Trophoblast cell (in vitro differentiated cells and primary cell): ENCODE results near the gene BRWD1.

Source experiments
- DNase-seq, 2 donors: peaks; one replicate each; pipeline ENCODE4 v3.0.0-alpha.2; 2016
- H2AFZ ChIP-seq: 2 replicates; pipeline ENCODE4 v1.6.1; 2013; ENCODE audit warnings: low read length, moderate library complexity, mild to moderate bottlenecking; ENCODE audit not compliant: insufficient read depth, poor library complexity
- H2AK5ac ChIP-seq: 2 replicates; pipeline ENCODE4 v1.6.1; 2013; ENCODE audit warnings: mild to moderate bottlenecking, low read length
- H2BK120ac ChIP-seq: 2 replicates; pipeline ENCODE4 v1.6.1; 2013; ENCODE audit warnings: low read length, mild to moderate bottlenecking, moderate library complexity; ENCODE audit not compliant: insufficient read depth, poor library complexity
- H2BK12ac ChIP-seq: 2 replicates; pipeline ENCODE4 v1.6.1; 2013; ENCODE audit warnings: mild to moderate bottlenecking, low read length, moderate library complexity
- H2BK5ac ChIP-seq: 2 replicates; pipeline ENCODE4 v1.6.1; 2013; ENCODE audit warnings: low read length, low read depth, moderate library complexity, mild to moderate bottlenecking; ENCODE audit not compliant: poor library complexity
- H3K14ac ChIP-seq: 2 replicates; pipeline ENCODE4 v1.6.1; 2013; ENCODE audit warnings: mild to moderate bottlenecking, low read length
- H3K18ac ChIP-seq: 2 replicates; pipeline ENCODE4 v1.6.1; 2013; ENCODE audit warnings: mild to moderate bottlenecking, low read length
- H3K23ac ChIP-seq: 2 replicates; pipeline ENCODE4 v1.6.1; 2013; ENCODE audit warnings: low read length
- H3K27ac ChIP-seq: 2 replicates; pipeline ENCODE4 v1.5.1; 2013; ENCODE audit warnings: low read depth, mild to moderate bottlenecking, inconsistent platforms, low read length, moderate library complexity
- H3K27me3 ChIP-seq: 2 replicates; pipeline ENCODE4 v1.6.1; 2013; ENCODE audit warnings: inconsistent platforms, mild to moderate bottlenecking, low read length, moderate library complexity; ENCODE audit not compliant: insufficient read depth
- H3K36me3 ChIP-seq, 2 experiments: 1 replicate in 1 of 2; 2 replicates in 1 of 2; pipeline ENCODE4 v1.6.1; 2013; ENCODE audit warnings: low read length in 2 of 2, mild to moderate bottlenecking in 2 of 2, moderate library complexity in 1 of 2; ENCODE audit not compliant: insufficient read depth in 2 of 2, control insufficient read depth in 1 of 2
- H3K4ac ChIP-seq: 2 replicates; pipeline ENCODE4 v1.6.1; 2013; ENCODE audit warnings: low read depth, mild to moderate bottlenecking, low read length, moderate library complexity
- H3K4me1 ChIP-seq, 2 experiments: 1 replicate in 1 of 2; 2 replicates in 1 of 2; pipeline ENCODE4 v1.6.1; 2013; ENCODE audit warnings: low read length in 2 of 2, mild to moderate bottlenecking in 2 of 2, moderate library complexity in 1 of 2; ENCODE audit not compliant: insufficient read depth in 2 of 2, control insufficient read depth in 1 of 2
- H3K4me2 ChIP-seq: 2 replicates; pipeline ENCODE4 v1.6.1; 2013; ENCODE audit warnings: inconsistent platforms, mild to moderate bottlenecking, low read length, moderate library complexity
- H3K4me3 ChIP-seq: 2 replicates; pipeline ENCODE4 v1.5.1; 2013; ENCODE audit warnings: mild to moderate bottlenecking, low read depth, low read length, inconsistent platforms
- H3K79me1 ChIP-seq: one replicate; pipeline ENCODE4 v1.6.1; 2013; ENCODE audit warnings: low read length
- H3K79me2 ChIP-seq: 2 replicates; pipeline ENCODE4 v1.6.1; 2013; ENCODE audit warnings: low read length, mild to moderate bottlenecking; ENCODE audit not compliant: control insufficient read depth, insufficient read depth, poor library complexity
- H3K9ac ChIP-seq: 2 replicates; pipeline ENCODE4 v1.6.1; 2013; ENCODE audit warnings: mild to moderate bottlenecking, low read length
- H3K9me3 ChIP-seq: 2 replicates; pipeline ENCODE4 v1.6.1; 2013; ENCODE audit warnings: low read depth, mild to moderate bottlenecking, control low read depth, inconsistent platforms, low read length; ENCODE audit not compliant: insufficient read depth
- H4K12ac ChIP-seq: 2 replicates; pipeline ENCODE4 v1.6.1; 2013; ENCODE audit warnings: low read depth, mild to moderate bottlenecking, low read length, moderate library complexity
- H4K8ac ChIP-seq: 2 replicates; pipeline ENCODE4 v1.6.1; 2013; ENCODE audit warnings: low read depth, mild to moderate bottlenecking, low read length, moderate library complexity
- H4K91ac ChIP-seq: one replicate; pipeline ENCODE4 v1.6.1; 2013; ENCODE audit warnings: low read depth, mild to moderate bottlenecking, low read length, moderate library complexity
- WGBS: extraction: QIAGEN DNeasy Blood & Tissue Kit; methylation state at CpG from one replicate; pipeline ENCODE4 v1.1.7; 2013; ENCODE audit warnings: missing lambda C conversion rate; ENCODE audit not compliant: insufficient read length, insufficient coverage; ENCODE audit errors: extremely low coverage; 5-methylcytosine and 5-hydroxymethylcytosine counted together

BRWD1 gene

GRCh38 chr21:39176271-39176709 lies 137.1 kb downstream of the BRWD1 start:
- H3K79me2 ChIP-seq: no peaks in the 10 kb centered on the region
- H3K23ac ChIP-seq: no peak overlapping the region
- H4K12ac ChIP-seq: no peak overlapping the region
- no peak for DNase-seq
- H3K9me3 ChIP-seq: no peaks in the 10 kb centered on the region
- no peak overlapping the region for H3K4ac ChIP-seq
- no peak overlapping the region for H2AFZ ChIP-seq
- no peak overlapping the region for H3K14ac ChIP-seq
- no peak overlapping the region for H3K9ac ChIP-seq
- no peak overlapping the region for H2BK5ac ChIP-seq
- no peaks in the 10 kb centered on the region for H3K79me1 ChIP-seq
- no peak overlapping the region for H4K91ac ChIP-seq
- no peak overlapping the region for H2AK5ac ChIP-seq
- H4K8ac ChIP-seq: no peak overlapping the region
- no peak overlapping the region for H3K4me3 ChIP-seq
- no peak overlapping the region for H2BK12ac ChIP-seq
- H2BK120ac ChIP-seq: no peak overlapping the region
- H3K27me3 ChIP-seq: no peaks in the 10 kb centered on the region
- no peak overlapping the region for H3K4me2 ChIP-seq
- no peaks in the 10 kb centered on the region for H3K4me1 ChIP-seq
- H3K27ac ChIP-seq: no peak overlapping the region
- H3K18ac ChIP-seq: no peak overlapping the region
- no CpG with 5 or more reads among the region's 3 CpGs for WGBS
- peaks cover 8 to 19% of the 10 kb centered on the region in 2 experiments for H3K36me3 ChIP-seq

DNA sequence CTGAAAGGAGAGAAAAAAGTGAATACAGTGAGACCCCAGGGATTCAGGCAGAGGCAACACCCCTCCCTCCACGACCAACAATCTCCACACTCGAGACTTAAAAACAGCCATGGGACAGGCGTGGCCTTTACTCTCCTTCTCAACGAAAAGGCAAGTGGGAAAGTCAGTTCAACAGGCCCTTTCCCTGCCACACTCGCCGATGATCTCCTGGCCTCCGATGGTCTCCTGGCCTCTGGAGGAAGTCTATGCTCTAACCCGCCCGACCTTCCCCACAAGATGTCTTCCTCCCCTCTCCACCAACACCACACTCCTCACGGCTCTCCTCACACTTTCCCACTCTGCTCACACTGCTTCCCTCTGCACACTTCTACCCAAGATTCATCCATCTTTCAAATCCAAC lies 137.8 kb downstream of the BRWD1 start:
- H4K8ac ChIP-seq: no peak overlapping the region
- no peak overlapping the region for H2AK5ac ChIP-seq
- no peak overlapping the region for H2AFZ ChIP-seq
- no peak overlapping the region for H3K4me2 ChIP-seq
- H3K9me3 ChIP-seq: no peaks in the 10 kb centered on the region
- H3K9ac ChIP-seq: no peak overlapping the region
- no peaks in the 10 kb centered on the region for H3K79me1 ChIP-seq
- no peak overlapping the region for H2BK120ac ChIP-seq
- no peak overlapping the region for H3K4me3 ChIP-seq
- H2BK5ac ChIP-seq: no peak overlapping the region
- H4K12ac ChIP-seq: no peak overlapping the region
- H3K27ac ChIP-seq: no peak overlapping the region
- H3K18ac ChIP-seq: no peak overlapping the region
- peaks cover 5 to 23% of the 10 kb centered on the region in 2 experiments for H3K36me3 ChIP-seq
- no peak overlapping the region for H3K4ac ChIP-seq
- DNase-seq: no peak
- no peaks in the 10 kb centered on the region for H3K4me1 ChIP-seq
- WGBS: 100% methylated on average over 1 of the region's 10 CpGs
- no peak overlapping the region for H2BK12ac ChIP-seq
- no peaks in the 10 kb centered on the region for H3K79me2 ChIP-seq
- H3K27me3 ChIP-seq: no peaks in the 10 kb centered on the region
- H3K14ac ChIP-seq: no peak overlapping the region
- H4K91ac ChIP-seq: no peak overlapping the region
- no peak overlapping the region for H3K23ac ChIP-seq

- Histone ChIP-seq H3K4ac (no peak overlapping the region), H3K79me1 (no peaks in the 10 kb centered on the region), H3K36me3 (peaks cover 8 to 23% of the 10 kb centered on the region in 2 experiments), H2AFZ (no peak overlapping the region), H2BK12ac (no peak overlapping the region), H3K4me3 (no peak overlapping the region), H4K91ac (no peak overlapping the region), H4K8ac (no peak overlapping the region), H3K27ac (no peak overlapping the region), H3K9me3 (no peaks in the 10 kb centered on the region), H3K4me1 (no peaks in the 10 kb centered on the region), H4K12ac (no peak overlapping the region), H3K79me2 (no peaks in the 10 kb centered on the region), H3K9ac (no peak overlapping the region), H2AK5ac (no peak overlapping the region), H3K4me2 (no peak overlapping the region), H3K27me3 (no peaks in the 10 kb centered on the region), H3K14ac (no peak overlapping the region), H2BK5ac (no peak overlapping the region), H2BK120ac (no peak overlapping the region), H3K23ac (no peak overlapping the region), H3K18ac (no peak overlapping the region)
- WGBS: no CpG with 5 or more reads among the region's 4 CpGs
- peak in 1 of 2 donors; percentile 58 for DNase-seq
Measured at GRCh38 chr21:39175154-39175553, 138.3 kb downstream of the BRWD1 start.

DNA sequence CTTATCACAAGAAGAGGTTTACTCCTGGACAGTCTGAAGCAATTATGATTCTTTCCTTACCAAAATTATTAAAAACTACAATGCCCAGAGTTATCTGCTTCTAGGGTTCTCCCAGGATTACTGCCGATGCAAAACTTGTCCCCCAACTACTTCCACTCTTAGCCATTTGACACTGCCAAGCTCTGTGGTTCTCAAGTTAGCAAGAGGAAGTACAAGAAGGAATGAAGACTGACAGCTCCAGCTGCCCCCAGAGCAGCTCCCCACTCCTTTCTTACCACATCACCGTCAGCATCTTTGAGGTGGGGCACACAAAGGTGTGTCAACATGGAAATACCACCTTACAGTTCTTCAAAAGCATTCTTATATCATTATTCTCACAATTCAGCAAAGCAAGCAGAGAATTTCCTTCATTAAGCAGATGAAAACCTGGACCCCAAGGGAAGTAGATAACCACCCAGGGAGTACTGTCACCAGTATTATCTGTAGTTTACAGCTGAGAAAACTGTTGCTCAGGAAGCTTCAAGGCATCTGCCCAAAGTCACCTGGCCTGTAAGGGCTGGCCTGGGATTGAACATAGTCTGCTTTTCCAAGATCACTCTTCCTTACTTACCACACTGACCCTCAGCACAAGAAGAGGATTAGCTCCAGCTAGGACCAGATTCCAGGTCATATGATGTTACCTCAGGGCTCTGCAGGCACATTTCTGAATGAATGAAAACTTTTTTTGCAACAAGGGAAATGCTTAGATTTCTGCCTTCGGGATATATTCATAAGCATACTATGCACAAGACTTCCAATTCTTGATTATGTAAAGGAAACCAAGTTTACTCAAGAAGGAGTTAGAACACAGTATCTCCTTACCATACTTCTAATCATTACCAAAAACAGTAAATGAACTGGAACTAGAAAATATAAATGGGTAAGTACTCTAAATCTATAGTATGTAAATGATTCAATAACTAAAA lies 139.4 kb downstream of the BRWD1 start:
- Histone ChIP-seq H3K9me3 (no peaks in the 10 kb centered on the region), H2AK5ac (no peak overlapping the region), H3K36me3 (peaks cover 11 to 27% of the 10 kb centered on the region in 2 experiments), H3K14ac (no peak overlapping the region), H3K4me2 (no peak overlapping the region), H3K27ac (no peak overlapping the region), H3K23ac (no peak overlapping the region), H3K79me1 (no peaks in the 10 kb centered on the region), H3K4ac (no peak overlapping the region), H2AFZ (no peak overlapping the region), H4K8ac (no peak overlapping the region), H2BK120ac (no peak overlapping the region), H3K79me2 (no peaks in the 10 kb centered on the region), H2BK12ac (no peak overlapping the region), H3K18ac (no peak overlapping the region), H3K27me3 (no peaks in the 10 kb centered on the region), H2BK5ac (no peak overlapping the region), H3K4me3 (no peak overlapping the region), H3K4me1 (no peaks in the 10 kb centered on the region), H3K9ac (no peak overlapping the region), H4K12ac (no peak overlapping the region), H4K91ac (no peak overlapping the region)
- no CpG with 5 or more reads among the region's 3 CpGs for WGBS
- no peak for DNase-seq
